GM18907 (cell line): ENCODE measurements around the gene EBF3.

Experiments
- ATAC-seq: cut with Tn5 transposase; IDR thresholded peaks from one replicate; pipeline ENCODE4 v1.9.1; 2021; ENCODE audit warnings: mild to moderate bottlenecking, moderate library complexity; ENCODE audit not compliant: unreplicated experiment

EBF3 gene

GRCh38 chr10:129945941-129946760, 17.9 kb downstream of the EBF3 start:
- ATAC-seq, result no peak

DNA sequence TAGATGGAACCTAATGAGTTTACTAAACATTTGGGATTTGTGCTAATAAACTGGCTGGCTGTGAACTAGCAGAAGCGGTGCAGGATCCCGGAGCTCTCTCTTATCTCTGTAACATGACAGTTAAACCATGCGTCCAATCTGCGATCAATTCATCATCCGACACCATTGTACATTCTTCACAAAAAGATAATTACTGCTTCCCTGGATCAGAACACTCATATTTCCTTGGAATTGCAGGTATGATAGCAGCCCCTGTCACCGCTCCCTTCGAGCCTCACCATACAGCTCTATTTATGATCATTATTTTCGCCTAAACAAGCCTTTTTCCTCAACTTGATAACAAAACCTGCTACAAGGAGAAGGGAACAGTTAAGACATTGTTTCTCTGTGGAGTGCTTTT, 18.5 kb downstream of the EBF3 start:
- no peak for ATAC-seq

GRCh38 chr10:129945064-129945463, 19.0 kb downstream of the EBF3 start:
- ATAC-seq, result no peak

GRCh38 chr10:129944456-129944855, 19.6 kb downstream of the EBF3 start:
- no peak for ATAC-seq

- no peak for ATAC-seq
Measured at GRCh38 chr10:129942936-129943715, 20.9 kb downstream of the EBF3 start.

- no peak for ATAC-seq
Measured at GRCh38 chr10:129942391-129942790, 21.7 kb downstream of the EBF3 start.

GRCh38 chr10:129942019-129942277, 22.1 kb downstream of the EBF3 start:
- no peak for ATAC-seq

DNA sequence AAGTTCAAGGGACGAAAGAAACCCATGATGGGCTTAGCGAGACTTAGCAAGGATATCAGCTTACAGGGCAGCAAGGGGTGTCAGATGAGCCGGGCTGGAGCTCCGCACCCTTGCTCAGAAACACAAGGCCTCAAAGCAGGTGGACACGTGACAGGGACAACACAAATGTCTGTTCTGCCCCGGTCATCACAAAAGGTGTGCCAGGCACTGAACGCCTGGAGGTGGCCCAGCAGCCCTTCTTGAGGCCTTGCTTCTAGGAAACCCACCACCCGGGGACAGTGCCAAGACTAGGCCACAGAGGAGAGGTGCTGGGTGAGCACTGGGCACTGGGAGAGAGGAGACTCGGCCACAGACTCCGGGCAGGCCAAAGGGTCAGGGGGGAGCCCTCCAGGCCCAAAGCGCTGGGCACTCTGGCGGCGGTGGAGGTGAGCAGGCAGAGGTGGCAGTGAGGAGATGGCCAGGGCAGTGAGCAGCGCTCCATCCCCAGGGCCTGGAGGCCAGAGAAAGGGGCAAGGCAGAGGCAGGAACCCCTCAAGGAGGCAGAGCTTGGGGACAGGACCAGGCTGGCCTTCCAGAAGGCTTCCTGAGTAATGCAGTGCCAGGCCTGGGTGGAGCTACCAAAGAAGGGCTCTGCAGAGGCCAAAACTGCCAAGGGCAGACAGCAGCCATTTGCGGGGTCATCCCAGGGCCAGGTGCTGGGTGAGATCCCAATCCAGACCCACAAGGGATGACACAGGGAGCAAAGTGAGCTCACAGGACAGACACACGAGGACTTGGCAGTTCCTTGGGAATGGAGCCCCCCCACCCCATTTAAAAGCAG, 22.7 kb downstream of the EBF3 start:
- ATAC-seq, result no peak

DNA sequence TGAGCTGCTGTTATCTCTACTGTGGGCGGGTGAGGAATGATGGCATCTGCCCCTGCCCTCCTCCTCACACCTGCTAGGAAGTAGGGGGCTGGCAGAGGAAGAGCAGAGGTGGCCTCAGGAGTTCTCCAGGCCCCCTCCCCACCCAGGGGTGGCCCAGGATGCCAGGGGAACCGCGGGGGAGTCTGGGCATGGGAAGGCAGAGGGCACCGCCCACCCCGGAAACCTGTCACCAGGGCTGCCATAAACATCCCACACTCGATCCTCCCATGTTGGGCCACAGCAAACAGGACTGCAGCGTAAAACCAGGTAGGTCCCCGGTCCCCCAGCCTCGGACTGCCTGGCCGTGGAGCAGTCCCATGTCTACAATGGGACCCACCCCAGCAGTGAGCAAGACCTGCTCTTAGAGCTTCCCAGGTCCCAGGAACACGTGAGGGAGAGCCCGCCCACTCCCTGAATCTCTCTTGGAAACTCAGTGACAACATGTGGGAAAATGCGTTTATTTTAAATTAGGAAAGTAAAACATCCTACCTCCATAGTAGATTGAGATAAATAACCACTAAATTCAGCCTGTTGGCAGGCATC, 23.4 kb downstream of the EBF3 start:
- ATAC-seq, result no peak

- ATAC-seq, result no peak
Measured at GRCh38 chr10:129939416-129940275, 24.4 kb downstream of the EBF3 start.

GRCh38 chr10:129938460-129938859, 25.6 kb downstream of the EBF3 start:
- no peak for ATAC-seq

GRCh38 chr10:129937351-129937751, 26.7 kb downstream of the EBF3 start:
- no peak for ATAC-seq

DNA sequence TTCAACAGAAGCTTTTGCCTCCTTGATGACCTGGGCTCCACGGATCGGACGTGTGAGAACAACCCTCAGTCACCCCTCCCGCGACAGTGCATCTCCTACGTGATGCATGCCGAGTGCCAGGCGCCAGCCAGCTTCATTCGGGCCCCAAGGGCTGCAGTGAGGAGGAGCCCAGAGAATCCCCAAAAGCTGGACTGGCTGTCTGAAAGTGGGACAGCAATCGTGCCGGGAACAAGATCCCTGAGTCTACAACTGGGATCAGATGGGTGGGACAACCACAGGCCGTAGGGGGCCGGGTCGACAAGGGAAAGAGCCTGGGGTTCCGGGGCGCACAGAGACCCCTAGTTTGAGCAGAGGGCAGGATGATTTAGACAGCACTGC, 27.2 kb downstream of the EBF3 start:
- no peak for ATAC-seq

DNA sequence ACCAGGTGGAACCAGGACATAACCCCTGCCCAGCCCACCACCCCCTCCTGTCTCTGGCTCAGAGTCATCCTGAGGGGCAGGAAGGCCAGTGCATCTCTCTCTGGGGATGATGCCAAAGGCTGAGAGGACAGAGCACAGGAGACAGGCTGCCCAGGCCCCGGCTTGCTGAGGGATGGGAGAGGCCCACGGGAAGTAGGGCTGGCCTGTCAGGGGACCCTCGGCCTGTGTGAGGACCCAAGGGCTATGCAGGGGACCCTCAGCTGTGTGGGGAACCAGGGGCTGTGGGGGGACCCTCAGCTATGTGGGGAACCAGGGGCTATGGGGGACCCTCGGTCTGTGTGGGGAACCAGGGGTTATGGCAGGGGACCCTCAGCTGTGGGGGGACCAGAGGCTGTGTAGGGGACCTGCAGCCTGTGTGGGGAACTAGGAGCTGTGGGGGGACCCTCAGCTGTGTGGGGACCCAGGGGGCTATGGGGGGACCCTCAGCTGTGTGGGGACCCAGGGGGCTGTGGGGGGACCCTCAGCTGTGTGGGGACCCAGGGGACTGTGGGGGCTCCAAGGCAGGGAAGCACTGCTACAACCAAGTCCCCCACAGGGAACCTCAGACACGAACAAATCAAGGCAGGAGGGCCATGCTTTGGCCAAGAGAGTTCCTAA, 27.7 kb downstream of the EBF3 start:
- no peak for ATAC-seq

GRCh38 chr10:129935867-129936152, 28.3 kb downstream of the EBF3 start:
- no peak for ATAC-seq

DNA sequence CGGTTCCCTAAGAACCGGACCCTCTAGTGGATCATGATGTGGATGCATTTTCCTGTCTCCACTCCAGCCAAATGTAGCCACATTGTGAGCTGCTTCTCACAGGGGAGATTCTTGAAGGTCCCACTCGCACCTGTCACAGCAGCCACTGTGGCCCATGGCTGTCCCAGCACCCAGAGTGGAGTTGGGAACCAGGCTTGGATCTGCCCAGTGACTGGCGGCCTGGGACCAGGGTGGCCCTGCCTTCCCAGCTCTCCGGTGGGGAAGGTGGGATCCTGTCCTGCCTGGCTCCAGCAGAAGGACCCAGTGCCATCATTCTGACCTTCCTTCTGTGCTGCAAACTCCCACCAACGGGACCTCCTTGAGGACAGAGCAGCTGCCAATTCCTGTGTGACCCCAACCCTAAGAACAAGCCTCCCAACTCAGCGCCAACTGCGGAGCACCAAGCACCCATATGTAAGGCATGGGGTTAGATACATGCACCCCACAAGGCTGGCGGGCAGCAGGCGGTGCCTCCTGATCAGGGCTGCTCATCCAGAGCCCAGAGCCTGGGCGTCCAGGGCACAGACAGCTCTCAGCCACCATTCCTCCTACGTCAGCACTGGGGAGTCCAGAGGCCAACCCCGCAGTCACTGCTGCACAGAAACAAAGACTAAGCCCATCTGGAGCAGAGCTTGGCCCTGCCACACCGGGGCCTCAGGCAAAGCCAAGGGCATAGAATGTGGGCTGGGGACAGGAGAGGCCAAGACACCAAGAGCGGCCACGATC, 28.8 kb downstream of the EBF3 start:
- ATAC-seq, result no peak

- no peak for ATAC-seq
Measured at GRCh38 chr10:129934196-129934925, 29.7 kb downstream of the EBF3 start.

GRCh38 chr10:129933456-129934092, 30.5 kb downstream of the EBF3 start:
- ATAC-seq, result no peak
